HUES48 (cell line): Measurements from ENCODE around the gene AOC1.

Source experiments
- H3K27ac ChIP-seq: one replicate; pipeline ENCODE4 v1.7.0; 2013; ENCODE audit warnings: low read depth, low read length, inconsistent platforms
- H3K27me3 ChIP-seq: 2 replicates; pipeline ENCODE4 v1.6.1; 2013; ENCODE audit warnings: mild to moderate bottlenecking, low read length; ENCODE audit not compliant: control insufficient read depth, insufficient read depth
- H3K36me3 ChIP-seq: 2 replicates; pipeline ENCODE4 v1.6.1; 2013; ENCODE audit warnings: low read length; ENCODE audit not compliant: control insufficient read depth, insufficient read depth
- H3K4me1 ChIP-seq: 2 replicates; pipeline ENCODE4 v1.6.1; 2013; ENCODE audit warnings: mild to moderate bottlenecking, low read length; ENCODE audit not compliant: control insufficient read depth, insufficient read depth
- H3K4me3 ChIP-seq: 2 replicates; pipeline ENCODE4 v1.5.1; 2013; ENCODE audit warnings: mild to moderate bottlenecking, low read depth, low read length
- H3K9ac ChIP-seq: 2 replicates; pipeline ENCODE4 v1.6.1; 2013; ENCODE audit warnings: mild to moderate bottlenecking, low read depth, low read length, moderate library complexity
- H3K9me3 ChIP-seq: 2 replicates; pipeline ENCODE4 v1.6.1; 2013; ENCODE audit warnings: low read length; ENCODE audit not compliant: control insufficient read depth, insufficient read depth

Gene AOC1

GRCh38 chr7:150858236-150859197 lies 6.2 kb downstream of the AOC1 start:
- Histone ChIP-seq H3K4me1 (peaks cover 3% of the 10 kb centered on the region; the same call in 1 of the 2 replicates), H3K27ac (no peak overlapping the region)

GRCh38 chr7:150860291-150860977 lies 8.1 kb downstream of the AOC1 start:
- no peaks in the 10 kb centered on the region for H3K9me3 ChIP-seq
- no peaks in the 10 kb centered on the region for H3K36me3 ChIP-seq
- peaks cover 3% of the 10 kb centered on the region; the same call in 1 of the 2 replicates for H3K4me1 ChIP-seq
- no peak overlapping the region for H3K4me3 ChIP-seq
- H3K27ac ChIP-seq = no peak overlapping the region
- H3K27me3 ChIP-seq = no peaks in the 10 kb centered on the region
- H3K9ac ChIP-seq = no peak overlapping the region

More at GRCh38 chr7:150858236-150859197, 6.2 kb downstream of the AOC1 start:
- H3K9ac ChIP-seq = no peak overlapping the region
- no peak overlapping the region for H3K4me3 ChIP-seq
- H3K36me3 ChIP-seq = no peaks in the 10 kb centered on the region
- no peaks in the 10 kb centered on the region for H3K27me3 ChIP-seq
- H3K9me3 ChIP-seq = no peaks in the 10 kb centered on the region

GRCh38 chr7:150860978-150861295 lies 8.6 kb downstream of the AOC1 start:
- no peak overlapping the region for H3K4me3 ChIP-seq
- H3K9me3 ChIP-seq = no peaks in the 10 kb centered on the region
- no peaks in the 10 kb centered on the region for H3K27me3 ChIP-seq
- H3K36me3 ChIP-seq = no peaks in the 10 kb centered on the region
- H3K27ac ChIP-seq = no peak overlapping the region
- H3K4me1 ChIP-seq = peaks cover 3% of the 10 kb centered on the region; the same call in 1 of the 2 replicates
- H3K9ac ChIP-seq = no peak overlapping the region

- Histone ChIP-seq H3K9ac (no peak overlapping the region), H3K9me3 (no peaks in the 10 kb centered on the region), H3K27ac (no peak overlapping the region), H3K27me3 (no peaks in the 10 kb centered on the region), H3K4me1 (peaks cover 3% of the 10 kb centered on the region; the same call in 1 of the 2 replicates), H3K4me3 (no peak overlapping the region), H3K36me3 (no peaks in the 10 kb centered on the region)
These were observed 10.0 kb downstream of the AOC1 start for GRCh38 chr7:150862356-150862755.

GRCh38 chr7:150863946-150864345 lies 11.6 kb downstream of the AOC1 start:
- no peak overlapping the region for H3K9ac ChIP-seq
- H3K27me3 ChIP-seq = no peaks in the 10 kb centered on the region
- no peak overlapping the region for H3K27ac ChIP-seq
- no peak overlapping the region for H3K4me3 ChIP-seq
- H3K36me3 ChIP-seq = no peaks in the 10 kb centered on the region
- peaks cover 3% of the 10 kb centered on the region; the same call in 1 of the 2 replicates for H3K4me1 ChIP-seq
- H3K9me3 ChIP-seq = no peaks in the 10 kb centered on the region

GRCh38 chr7:150866932-150867564 lies 14.7 kb downstream of the AOC1 start:
- no peaks in the 10 kb centered on the region for H3K9me3 ChIP-seq
- H3K27ac ChIP-seq = no peak overlapping the region
- peaks cover 1% of the 10 kb centered on the region; the same call in 1 of the 2 replicates for H3K4me1 ChIP-seq
- H3K27me3 ChIP-seq = no peaks in the 10 kb centered on the region
- H3K36me3 ChIP-seq = no peaks in the 10 kb centered on the region
- no peak overlapping the region for H3K9ac ChIP-seq
- no peak overlapping the region for H3K4me3 ChIP-seq

- Histone ChIP-seq H3K4me3 (no peak overlapping the region), H3K27ac (no peak overlapping the region), H3K9ac (no peak overlapping the region), H3K36me3 (no peaks in the 10 kb centered on the region), H3K4me1 (no peaks in the 10 kb centered on the region), H3K27me3 (no peaks in the 10 kb centered on the region), H3K9me3 (no peaks in the 10 kb centered on the region)
These were observed 15.3 kb downstream of the AOC1 start for GRCh38 chr7:150867605-150868004.

GRCh38 chr7:150869467-150869866 lies 17.1 kb downstream of the AOC1 start:
- H3K9ac ChIP-seq = no peak overlapping the region
- no peak overlapping the region for H3K27ac ChIP-seq
- no peaks in the 10 kb centered on the region for H3K9me3 ChIP-seq
- H3K4me1 ChIP-seq = no peaks in the 10 kb centered on the region
- no peaks in the 10 kb centered on the region for H3K27me3 ChIP-seq
- H3K36me3 ChIP-seq = no peaks in the 10 kb centered on the region
- no peak overlapping the region for H3K4me3 ChIP-seq

GRCh38 chr7:150871601-150872000 lies 19.3 kb downstream of the AOC1 start:
- no peaks in the 10 kb centered on the region for H3K36me3 ChIP-seq
- H3K27ac ChIP-seq = no peak overlapping the region
- no peaks in the 10 kb centered on the region for H3K27me3 ChIP-seq

GRCh38 chr7:150874401-150875198 lies 22.3 kb downstream of the AOC1 start:
- peaks cover 12% of the 10 kb centered on the region for H3K4me1 ChIP-seq
- no peak overlapping the region for H3K27ac ChIP-seq
- no peak overlapping the region for H3K9ac ChIP-seq

More at GRCh38 chr7:150871601-150872000, 19.3 kb downstream of the AOC1 start:
- Histone ChIP-seq H3K4me3 (no peak overlapping the region), H3K9ac (no peak overlapping the region), H3K9me3 (no peaks in the 10 kb centered on the region), H3K4me1 (0 out of 2 replicates have a peak, but pooled peaks cover 2% of the 10 kb centered on the region)

More at GRCh38 chr7:150874401-150875198, 22.3 kb downstream of the AOC1 start:
- no peak overlapping the region for H3K4me3 ChIP-seq
- no peaks in the 10 kb centered on the region for H3K36me3 ChIP-seq
- H3K9me3 ChIP-seq = no peaks in the 10 kb centered on the region
- no peaks in the 10 kb centered on the region for H3K27me3 ChIP-seq
